NCI-H524 treated with DMSO at 0.1 percent for 48 hours (cell line): ENCODE data around the gene DDR2.

ENCODE experiments used
- DNase-seq: peaks from one replicate; lab custom pipeline; 2025; lab: John Stamatoyannopoulos, UW

DDR2 gene

DNA sequence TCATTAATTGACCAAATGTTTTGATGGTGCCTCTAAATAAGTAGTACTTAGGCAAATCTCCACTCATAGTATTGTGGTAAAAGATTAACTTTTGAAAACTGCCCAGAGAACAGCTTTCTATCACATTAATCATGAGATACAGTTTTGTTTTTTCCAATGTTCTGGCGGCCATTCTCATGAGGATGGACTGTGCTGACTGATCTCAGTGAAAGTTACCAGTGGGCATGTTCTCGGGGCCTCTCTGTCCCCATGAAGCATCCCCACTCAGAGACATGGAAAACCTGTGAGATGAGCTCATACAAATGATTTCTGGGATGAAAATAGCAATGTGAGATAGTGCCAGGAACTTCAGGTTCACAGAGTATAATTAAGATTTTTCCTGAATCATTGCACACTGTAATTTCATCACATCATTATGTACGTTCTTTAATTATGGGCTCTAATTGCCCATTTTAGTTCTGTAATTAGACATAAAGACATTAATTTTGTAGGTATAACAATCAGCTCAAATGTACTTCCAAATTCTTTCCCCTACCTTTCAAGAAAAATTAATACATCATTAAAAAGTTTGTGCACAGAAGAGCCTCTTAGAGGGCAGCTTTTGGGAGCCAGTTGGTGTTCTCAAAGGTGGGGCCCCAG is 40.5 kb downstream of the DDR2 start:
- no peak for DNase-seq

- DNase-seq: no peak
Observed at GRCh38 chr1:162674034-162674608, 41.9 kb downstream of the DDR2 start.

- DNase-seq: no peak
Observed at GRCh38 chr1:162676087-162676486, 43.8 kb downstream of the DDR2 start.

GRCh38 chr1:162676750-162677149 is 44.5 kb downstream of the DDR2 start:
- no peak for DNase-seq

DNA sequence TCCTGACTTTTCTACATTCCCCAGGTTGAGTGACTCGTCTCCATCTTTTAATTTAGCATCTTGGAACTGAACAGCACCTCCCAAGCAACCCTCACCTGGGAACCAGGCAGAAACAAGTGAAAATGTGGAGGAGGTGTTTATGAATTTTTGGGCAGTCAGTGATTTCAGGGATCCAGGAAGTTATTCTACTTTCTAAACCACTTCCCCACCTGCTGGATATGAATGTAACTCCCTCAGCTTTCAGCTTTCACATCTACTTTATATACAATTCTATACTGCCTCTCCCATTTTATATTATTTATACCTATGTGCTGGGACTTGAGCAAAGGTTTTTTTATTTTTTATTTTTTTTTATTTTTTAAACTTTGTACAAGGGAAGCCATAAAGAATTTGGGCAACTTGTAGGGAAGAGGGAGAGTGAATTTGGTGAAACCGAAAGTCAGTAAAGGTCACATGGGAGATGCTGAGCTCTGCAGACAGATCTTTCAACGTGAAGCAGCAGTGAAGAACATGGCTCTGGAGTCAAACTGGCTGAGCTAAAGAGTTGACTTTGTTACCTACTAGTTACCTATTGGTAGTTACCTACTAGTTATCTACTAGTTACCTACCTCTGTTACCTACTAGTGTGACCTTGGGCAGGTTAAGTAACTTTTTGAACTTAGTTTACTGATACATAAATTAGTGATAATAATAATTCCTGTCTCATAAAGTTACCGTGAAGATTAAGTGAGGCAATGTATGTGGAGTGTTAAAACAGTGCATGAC is 45.5 kb downstream of the DDR2 start:
- DNase-seq: no peak

GRCh38 chr1:162678439-162678838 is 46.2 kb downstream of the DDR2 start:
- DNase-seq: no peak

- DNase-seq: no peak
Observed at GRCh38 chr1:162679298-162679697, 47.0 kb downstream of the DDR2 start.

- no peak for DNase-seq
Observed at GRCh38 chr1:162680419-162681121, 48.3 kb downstream of the DDR2 start.

- DNase-seq: no peak
Observed at GRCh38 chr1:162681122-162681436, 48.8 kb downstream of the DDR2 start.

- no peak for DNase-seq
Observed at GRCh38 chr1:162682013-162682419, 49.8 kb downstream of the DDR2 start.

- DNase-seq: no peak
Observed at GRCh38 chr1:162687870-162688269, 55.6 kb downstream of the DDR2 start.

GRCh38 chr1:162688521-162688920 is 56.3 kb downstream of the DDR2 start:
- DNase-seq: no peak

GRCh38 chr1:162688931-162689330 is 56.7 kb downstream of the DDR2 start:
- DNase-seq: no peak

GRCh38 chr1:162689745-162690671 is 57.7 kb downstream of the DDR2 start:
- DNase-seq: no peak

DNA sequence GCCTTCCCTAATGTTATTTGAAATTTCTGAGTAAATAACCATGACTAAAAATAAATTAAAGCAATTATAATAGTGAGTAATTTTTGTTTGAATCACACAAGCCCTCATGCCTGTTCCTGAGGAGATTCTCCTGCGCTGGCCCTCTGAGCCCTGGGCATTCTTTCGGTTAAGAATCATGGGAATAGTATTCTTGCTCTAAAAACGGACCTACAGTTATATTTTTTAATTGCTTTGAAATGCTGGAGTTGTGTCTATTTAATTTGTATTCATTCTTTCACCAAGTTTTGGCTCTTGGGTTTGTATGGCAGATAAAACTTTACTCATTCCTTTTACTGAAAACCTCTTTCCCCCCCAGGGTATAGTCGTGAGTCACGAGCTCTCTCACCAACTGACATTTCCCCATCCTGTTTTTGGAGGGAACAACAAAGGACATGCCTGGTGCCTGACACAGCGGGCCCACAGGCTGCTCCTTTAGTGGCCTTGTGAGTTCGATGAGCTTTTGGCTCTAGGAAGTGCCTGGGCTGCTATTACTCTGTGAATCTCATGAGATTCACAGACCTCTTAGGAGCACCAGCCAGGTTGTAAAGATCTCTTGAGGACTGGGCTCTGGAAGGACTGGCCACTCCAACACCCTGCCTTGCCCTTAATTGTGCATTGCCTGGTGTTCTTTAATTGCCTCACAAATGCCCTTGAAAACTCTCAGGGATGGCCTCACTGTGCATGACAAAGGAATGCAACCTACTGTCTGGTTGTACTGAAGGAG is 58.6 kb downstream of the DDR2 start:
- DNase-seq: no peak

GRCh38 chr1:162691999-162692575 is 59.8 kb downstream of the DDR2 start:
- DNase-seq: no peak

DNA sequence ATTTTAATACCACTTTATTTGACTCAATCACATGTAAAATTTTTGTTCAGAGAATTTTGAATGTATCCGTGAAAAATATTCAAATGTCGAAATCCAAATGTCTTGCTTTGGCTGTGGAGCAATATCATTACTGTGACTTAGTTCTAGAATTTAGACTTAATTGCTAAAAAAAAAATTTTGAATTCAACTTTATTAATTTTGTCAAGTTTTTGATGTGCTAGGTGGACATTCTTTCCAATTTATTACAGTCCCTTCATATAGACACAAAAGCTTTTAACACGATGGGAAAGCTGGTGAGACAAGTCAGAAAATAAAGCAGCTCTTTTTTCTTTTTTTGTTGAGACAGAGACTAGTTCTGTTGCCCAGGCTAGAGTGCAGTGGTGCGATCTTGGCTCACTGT is 62.6 kb downstream of the DDR2 start:
- DNase-seq: no peak

GRCh38 chr1:162695687-162696086 is 63.4 kb downstream of the DDR2 start:
- no peak for DNase-seq

DNA sequence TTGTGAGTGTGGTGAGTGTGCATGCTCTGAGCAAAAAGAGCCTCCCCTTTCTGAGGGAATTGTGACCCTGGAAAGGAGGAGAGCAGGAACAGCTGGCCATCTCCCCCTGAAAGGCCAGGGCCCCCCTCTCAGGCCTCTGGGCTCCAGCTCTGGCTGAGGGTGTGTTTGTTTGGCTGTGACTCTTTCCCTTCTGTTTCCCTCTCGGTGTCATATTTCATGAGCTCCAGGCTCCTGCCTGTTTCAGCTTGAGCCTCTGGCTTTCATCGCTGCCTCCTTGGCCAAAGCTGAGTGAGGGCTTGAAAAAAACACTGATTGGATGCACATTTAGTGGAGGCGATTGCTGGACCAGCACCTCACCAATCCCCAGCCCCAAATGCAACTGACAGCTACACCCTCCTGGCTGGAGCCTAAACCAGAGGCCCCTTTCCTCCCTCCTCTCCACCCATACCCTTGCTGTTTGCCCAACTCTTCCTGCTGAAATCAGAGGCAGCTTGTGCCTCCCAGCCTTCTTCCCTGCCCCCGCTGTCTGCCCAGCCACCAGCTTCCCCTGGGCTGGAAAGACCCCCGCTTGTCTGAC is 64.1 kb downstream of the DDR2 start:
- peak; percentile 89 for DNase-seq

- no peak for DNase-seq
Observed at GRCh38 chr1:162697140-162697895, 65.1 kb downstream of the DDR2 start.
